SK-N-MC (cell line): Measurements from ENCODE around the gene ATP10B.

Source experiments
- DNase-seq: peaks from one replicate; pipeline ENCODE4 v3.0.0-alpha.2; 2011; ENCODE audit warnings: low read depth, low spot score
- H3K27ac ChIP-seq: fragments of 200-600 bp; sonication (generic); 2 replicates; pipeline ENCODE4 v1.5.1; 2016; ENCODE audit warnings: mixed run types
- H3K36me3 ChIP-seq: fragments of 200-600 bp; sonication (generic); 2 replicates; pipeline ENCODE4 v1.6.1; 2017; ENCODE audit warnings: antibody characterized with exemption, low read length, mixed read lengths; ENCODE audit not compliant: insufficient read depth
- H3K4me3 ChIP-seq: fragments of 200-600 bp; sonication (generic); 2 replicates; pipeline ENCODE4 v1.5.1; 2016
- H3K9ac ChIP-seq: fragments of 200-600 bp; sonication (generic); 2 replicates; pipeline ENCODE4 v1.8.0; 2017; ENCODE audit warnings: mixed run types, mixed read lengths; ENCODE audit not compliant: insufficient read length
- H3K9me3 ChIP-seq: fragments of 200-600 bp; sonication (generic); 2 replicates; pipeline ENCODE4 v1.6.1; 2017; ENCODE audit warnings: low read depth, mild to moderate bottlenecking, antibody characterized with exemption, low read length, moderate library complexity, mixed read lengths
- EZH2 ChIP-seq: fragments of 200-600 bp; sonication (generic); IDR thresholded peaks from one replicate; pipeline ENCODE4 v1.6.1; 2017; ENCODE audit warnings: antibody characterized with exemption
- FOXP2 ChIP-seq: optimal IDR thresholded peaks from 2 replicates; pipeline ENCODE3; 2011; ENCODE audit warnings: mild to moderate bottlenecking, moderate library complexity; ENCODE audit not compliant: insufficient read depth; ENCODE audit errors: extremely low read length, control extremely low read depth
- POLR2AphosphoS5 ChIP-seq: IDR thresholded peaks from 2 replicates; pipeline ENCODE4 v1.6.1; 2012; ENCODE audit warnings: mild to moderate bottlenecking, low read depth, low read length, borderline replicate concordance

The ATP10B gene

DNA sequence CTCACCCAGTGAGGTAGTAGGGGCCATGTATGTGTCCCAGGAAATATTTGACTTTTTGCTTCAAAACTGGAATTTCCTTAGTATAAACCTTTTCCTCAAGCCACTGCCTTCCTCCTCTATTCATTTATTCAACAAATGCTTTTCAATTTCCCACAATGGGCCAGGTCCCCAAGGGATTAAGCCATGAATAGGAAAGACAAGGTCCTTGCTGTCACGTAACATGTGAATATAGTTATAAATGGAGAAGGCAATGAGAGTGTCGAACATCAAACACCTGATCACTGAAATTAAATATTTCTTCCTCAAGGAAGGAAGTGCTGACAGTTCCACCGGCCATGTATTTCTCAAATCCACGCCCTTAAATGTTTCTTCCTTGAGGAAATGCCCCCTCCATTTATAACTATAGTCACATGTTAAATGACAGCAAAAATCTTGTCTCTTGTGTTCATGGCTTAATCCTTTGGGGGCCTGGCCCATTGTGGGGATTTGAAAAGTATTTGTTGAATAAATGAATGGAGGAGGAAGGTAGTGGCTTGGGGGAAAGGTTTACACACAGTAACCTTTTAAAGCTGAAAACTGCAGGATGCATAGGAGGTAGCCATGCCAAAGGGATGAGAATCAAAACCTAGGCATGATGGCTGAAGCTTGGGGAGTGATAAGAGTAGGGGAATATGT, 284.8 kb downstream of the ATP10B start:
- no peak overlapping the region for H3K27ac ChIP-seq
- no peak for DNase-seq

GRCh38 chr5:160565376-160565775, 286.6 kb downstream of the ATP10B start:
- Histone ChIP-seq H3K36me3 (no peaks in the 10 kb centered on the region), H3K27ac (no peak overlapping the region), H3K4me3 (no peak overlapping the region), H3K9me3 (no peaks in the 10 kb centered on the region), H3K9ac (no peak overlapping the region)
- DNase-seq: no peak
- no peak for TF ChIP-seq POLR2AphosphoS5
- TF ChIP-seq FOXP2: no peak
- no peak for TF ChIP-seq EZH2

More for the DNA sequence above, 284.8 kb downstream of the ATP10B start:
- Histone ChIP-seq H3K36me3 (no peaks in the 10 kb centered on the region), H3K9ac (no peak overlapping the region), H3K9me3 (no peaks in the 10 kb centered on the region), H3K4me3 (no peak overlapping the region)
- no peak for TF ChIP-seq FOXP2
- TF ChIP-seq POLR2AphosphoS5: no peak
- no peak for TF ChIP-seq EZH2

DNA sequence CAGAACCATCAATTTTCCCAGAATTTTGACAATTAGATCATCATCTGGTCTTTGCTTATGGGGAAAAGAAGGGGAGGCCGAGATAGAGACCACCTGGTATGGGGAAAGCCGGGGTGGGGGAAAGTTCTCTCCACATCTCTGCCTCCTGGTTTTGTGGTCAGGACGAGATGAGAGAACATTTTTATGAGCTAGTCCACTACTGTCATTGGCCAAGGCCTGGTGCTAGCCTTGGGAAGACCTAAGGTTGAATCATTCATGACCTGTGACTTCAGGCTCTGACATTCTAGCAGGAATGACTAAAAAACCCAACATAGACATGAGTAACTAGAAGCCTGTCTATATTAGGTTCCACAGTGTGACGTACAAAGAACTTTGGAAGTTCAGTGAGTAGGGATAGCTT, 295.2 kb downstream of the ATP10B start:
- no peak for DNase-seq
- Histone ChIP-seq H3K9me3 (no peaks in the 10 kb centered on the region), H3K36me3 (no peaks in the 10 kb centered on the region), H3K9ac (no peak overlapping the region), H3K27ac (no peak overlapping the region), H3K4me3 (no peak overlapping the region)
- TF ChIP-seq FOXP2 (no peak), POLR2AphosphoS5 (no peak), EZH2 (no peak)

DNA sequence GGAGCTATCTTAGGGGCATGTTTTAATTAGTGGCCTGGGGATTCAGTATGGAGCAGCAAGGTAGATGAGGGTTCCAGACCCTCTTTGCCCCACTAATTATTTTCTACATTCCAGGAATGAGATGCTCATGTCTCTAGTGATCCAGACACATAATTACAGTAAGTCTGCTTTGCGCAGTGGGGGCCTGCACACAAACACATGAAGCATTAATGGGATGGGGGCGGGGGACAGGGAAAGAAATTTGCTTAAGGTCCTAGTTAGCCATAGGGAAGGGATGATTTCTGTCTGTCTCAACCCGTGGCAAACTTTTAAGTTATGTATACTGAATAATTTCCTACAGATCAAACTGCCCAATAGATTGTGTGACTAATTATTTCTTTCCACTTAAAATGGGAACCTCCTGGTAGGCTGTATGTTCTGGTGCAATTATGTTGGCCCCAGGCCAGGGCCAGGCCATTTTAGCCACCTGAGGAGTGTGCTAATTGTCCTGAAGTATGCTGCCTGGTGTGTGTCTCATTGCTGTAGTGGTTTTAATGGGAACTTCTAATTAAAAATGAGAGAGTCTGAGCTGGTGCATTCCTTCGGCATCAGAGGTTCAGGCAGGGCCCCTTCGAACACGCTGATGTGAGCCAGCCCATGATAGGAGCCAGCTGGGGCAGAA, 295.9 kb downstream of the ATP10B start:
- Histone ChIP-seq H3K36me3 (no peaks in the 10 kb centered on the region), H3K9ac (no peak overlapping the region), H3K4me3 (no peak overlapping the region), H3K27ac (no peak overlapping the region), H3K9me3 (no peaks in the 10 kb centered on the region)
- TF ChIP-seq POLR2AphosphoS5 (no peak), EZH2 (no peak), FOXP2 (no peak)
- no peak for DNase-seq

DNA sequence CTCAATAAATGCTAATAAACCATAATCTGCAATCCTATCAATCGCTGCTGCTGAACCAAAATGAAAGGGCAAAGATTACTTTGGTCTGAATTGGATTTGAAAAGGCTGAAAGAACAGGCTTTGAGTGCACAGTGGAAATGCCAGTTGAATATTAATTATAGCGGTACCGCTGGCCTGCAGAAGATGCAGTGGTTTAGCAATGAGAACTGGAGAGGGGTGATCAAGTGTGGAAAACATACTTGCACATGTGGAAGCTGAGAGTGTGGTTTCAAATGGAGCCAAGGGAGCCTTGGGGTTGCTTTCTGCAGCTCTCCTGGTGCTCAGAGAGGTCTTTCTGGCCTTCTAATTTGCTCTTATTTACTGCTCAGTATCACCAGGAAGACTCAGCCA, 296.4 kb downstream of the ATP10B start:
- no peak for DNase-seq
- Histone ChIP-seq H3K27ac (no peak overlapping the region), H3K9me3 (no peaks in the 10 kb centered on the region), H3K4me3 (no peak overlapping the region), H3K9ac (no peak overlapping the region), H3K36me3 (no peaks in the 10 kb centered on the region)
- TF ChIP-seq POLR2AphosphoS5: no peak
- no peak for TF ChIP-seq FOXP2
- TF ChIP-seq EZH2: no peak

DNA sequence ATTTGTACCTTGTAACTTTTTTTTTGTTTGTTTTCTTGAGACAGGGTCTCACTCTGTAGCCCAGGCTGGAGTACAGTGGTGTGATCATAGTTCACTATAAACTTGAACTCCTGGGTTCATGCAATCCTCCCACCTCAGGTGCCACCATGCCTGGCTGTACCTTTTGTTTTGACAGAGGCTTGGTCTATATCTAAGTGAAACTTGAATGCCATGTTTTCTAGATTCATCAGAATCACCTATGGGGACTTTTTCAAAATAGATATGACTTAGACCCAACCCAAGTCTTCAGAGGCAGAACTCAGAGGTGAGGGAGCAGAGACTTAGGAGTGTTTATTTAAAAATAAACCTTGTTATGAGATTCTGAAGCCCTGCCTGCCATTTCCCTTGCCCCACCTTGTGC, 301.9 kb downstream of the ATP10B start:
- H3K36me3 ChIP-seq: no peaks in the 10 kb centered on the region
- no peak overlapping the region for H3K9ac ChIP-seq
- H3K9me3 ChIP-seq: no peaks in the 10 kb centered on the region
- H3K27ac ChIP-seq: no peak overlapping the region
- no peak for DNase-seq
- H3K4me3 ChIP-seq: no peak overlapping the region
- TF ChIP-seq POLR2AphosphoS5 (no peak), EZH2 (no peak), FOXP2 (no peak)

DNA sequence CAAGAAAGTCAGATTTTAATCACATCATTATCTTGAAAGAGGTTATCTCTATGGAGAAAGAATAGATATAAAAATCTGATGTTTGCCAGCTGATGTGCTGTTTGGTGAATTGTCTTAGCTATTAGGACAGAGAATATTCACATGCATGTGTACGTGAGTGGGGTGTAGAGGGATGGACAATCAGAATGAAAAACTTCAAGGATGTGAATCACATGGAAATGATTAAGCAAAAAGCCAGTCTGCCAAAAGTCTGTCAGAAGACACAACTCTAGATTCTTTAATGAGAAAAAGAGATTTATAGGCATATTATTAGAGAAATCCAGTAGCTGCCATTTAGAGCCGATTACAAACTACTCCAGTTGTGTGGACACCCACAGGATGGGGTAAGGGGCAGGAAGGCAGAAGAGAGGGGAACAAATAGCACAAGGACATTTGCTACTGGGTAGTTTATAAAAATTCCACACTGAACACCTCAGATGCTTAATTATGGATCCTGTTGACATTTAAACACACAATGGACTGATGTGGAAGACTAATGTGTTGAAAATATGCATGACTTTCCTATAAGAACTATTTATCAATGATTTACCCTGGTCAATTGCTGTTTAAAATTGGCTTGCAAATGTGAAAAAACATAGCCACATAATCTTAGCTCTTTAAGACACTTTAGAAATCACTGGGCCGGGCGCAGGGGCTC, 302.9 kb downstream of the ATP10B start:
- DNase-seq: no peak
- Histone ChIP-seq H3K9me3 (no peaks in the 10 kb centered on the region), H3K36me3 (no peaks in the 10 kb centered on the region), H3K9ac (no peak overlapping the region), H3K27ac (no peak overlapping the region), H3K4me3 (no peak overlapping the region)
- TF ChIP-seq EZH2: no peak
- TF ChIP-seq POLR2AphosphoS5: no peak
- TF ChIP-seq FOXP2: no peak

DNA sequence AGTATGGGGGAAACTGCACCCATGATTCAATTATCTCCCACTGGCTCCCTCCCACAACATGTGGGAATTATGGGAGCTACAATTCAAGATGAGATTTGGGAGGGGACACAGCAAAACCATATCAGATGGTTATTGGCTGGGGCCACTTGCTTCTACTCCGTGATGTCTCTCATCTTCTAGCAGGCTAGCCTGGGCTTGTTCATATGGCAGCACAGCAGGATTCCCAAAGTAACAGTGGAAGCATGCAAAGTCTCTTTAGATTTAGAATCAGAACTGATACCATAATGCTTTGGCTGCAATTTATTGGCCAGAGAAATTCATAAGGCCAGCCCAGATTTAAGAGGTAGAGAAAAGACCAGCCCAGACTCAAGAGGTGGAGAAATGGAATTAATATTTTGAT, 304.1 kb downstream of the ATP10B start:
- H3K9me3 ChIP-seq: no peaks in the 10 kb centered on the region
- H3K9ac ChIP-seq: no peak overlapping the region
- TF ChIP-seq FOXP2: no peak
- no peaks in the 10 kb centered on the region for H3K36me3 ChIP-seq
- DNase-seq: no peak
- H3K4me3 ChIP-seq: no peak overlapping the region
- no peak overlapping the region for H3K27ac ChIP-seq

DNA sequence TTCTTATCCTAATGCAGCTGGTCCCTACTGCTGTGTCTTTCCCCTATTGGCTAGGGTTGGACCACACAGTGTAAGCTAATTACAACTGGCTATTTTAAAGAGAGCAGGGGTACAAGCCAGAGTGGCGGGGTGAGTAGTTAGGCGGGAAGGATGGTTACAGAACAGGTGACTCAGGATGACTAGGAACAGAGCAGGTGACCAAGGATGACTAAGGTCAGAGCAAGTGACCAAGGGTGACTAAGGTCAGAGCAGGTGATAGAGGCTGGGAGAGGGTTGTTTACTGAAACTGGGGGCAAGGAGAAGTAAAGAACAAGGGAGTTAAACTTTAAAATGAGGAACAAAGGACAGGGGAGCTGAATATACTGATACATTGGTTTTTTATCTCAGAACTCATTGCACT, 304.9 kb downstream of the ATP10B start:
- Histone ChIP-seq H3K27ac (no peak overlapping the region), H3K4me3 (no peak overlapping the region), H3K9me3 (no peaks in the 10 kb centered on the region), H3K9ac (no peak overlapping the region), H3K36me3 (no peaks in the 10 kb centered on the region)
- no peak for DNase-seq
- no peak for TF ChIP-seq EZH2
- no peak for TF ChIP-seq FOXP2
- no peak for TF ChIP-seq POLR2AphosphoS5
